HEK293T (cell line): ENCODE measurements around the gene DERL3.

ENCODE experiments used
- BHLHE40 ChIP-seq: fragments of 450-650 bp; IDR thresholded peaks from 2 replicates; pipeline ENCODE4 v1.6.1; 2016; ENCODE audit warnings: mild to moderate bottlenecking, moderate library complexity, borderline replicate concordance
- ELF4 ChIP-seq: fragments of 450-650 bp; IDR thresholded peaks from 2 replicates; pipeline ENCODE4 v1.6.1; 2017; ENCODE audit warnings: antibody characterized with exemption
- FOXM1 ChIP-seq: fragments of 450-650 bp; IDR thresholded peaks from 2 replicates; pipeline ENCODE4 v1.6.1; 2017; ENCODE audit warnings: mild to moderate bottlenecking, borderline replicate concordance
- PKNOX1 ChIP-seq: fragments of 450-650 bp; IDR thresholded peaks from 2 replicates; pipeline ENCODE4 v1.6.1; 2016
- SP1 ChIP-seq: fragments of 450-650 bp; IDR thresholded peaks from 2 replicates; pipeline ENCODE4 v1.6.1; 2017
- SUZ12 ChIP-seq: fragments of 450-650 bp; IDR thresholded peaks from 2 replicates; pipeline ENCODE4 v1.6.1; 2016; ENCODE audit warnings: mild to moderate bottlenecking
- TARDBP ChIP-seq: fragments of 450-650 bp; IDR thresholded peaks from 2 replicates; pipeline ENCODE4 v1.6.1; 2016
- ZNF384 ChIP-seq: fragments of 450-650 bp; IDR thresholded peaks from 2 replicates; pipeline ENCODE4 v1.6.1; 2016

GRCh38 chr22:23789638-23790037, 49.2 kb downstream of the DERL3 start:
- TF ChIP-seq FOXM1 (no peak), PKNOX1 (no peak), TARDBP (no peak), SP1 (no peak), ELF4 (no peak), BHLHE40 (no peak), ZNF384 (no peak), SUZ12 (no peak)
